Fibroblast of pulmonary artery (primary cell): Measurements from ENCODE around the gene MGAT5.

ENCODE experiments used
- DNase-seq: peaks from one replicate; pipeline ENCODE4 v3.0.0-alpha.2; 2010; ENCODE audit warnings: low read depth
- H3K4me3 ChIP-seq: replicated peaks from 2 replicates; pipeline ENCODE4 v1.5.1; 2011; ENCODE audit warnings: low read depth, mild to moderate bottlenecking, control low read depth, low read length, moderate library complexity
- TF ChIP-seq, protein P1 (sequence below): IDR thresholded peaks from 2 replicates; pipeline ENCODE4 v1.5.1; 2011; ENCODE audit warnings: mild to moderate bottlenecking, control low read depth, low read length, inconsistent platforms; ENCODE audit errors: missing control alignments

Gene MGAT5

DNA sequence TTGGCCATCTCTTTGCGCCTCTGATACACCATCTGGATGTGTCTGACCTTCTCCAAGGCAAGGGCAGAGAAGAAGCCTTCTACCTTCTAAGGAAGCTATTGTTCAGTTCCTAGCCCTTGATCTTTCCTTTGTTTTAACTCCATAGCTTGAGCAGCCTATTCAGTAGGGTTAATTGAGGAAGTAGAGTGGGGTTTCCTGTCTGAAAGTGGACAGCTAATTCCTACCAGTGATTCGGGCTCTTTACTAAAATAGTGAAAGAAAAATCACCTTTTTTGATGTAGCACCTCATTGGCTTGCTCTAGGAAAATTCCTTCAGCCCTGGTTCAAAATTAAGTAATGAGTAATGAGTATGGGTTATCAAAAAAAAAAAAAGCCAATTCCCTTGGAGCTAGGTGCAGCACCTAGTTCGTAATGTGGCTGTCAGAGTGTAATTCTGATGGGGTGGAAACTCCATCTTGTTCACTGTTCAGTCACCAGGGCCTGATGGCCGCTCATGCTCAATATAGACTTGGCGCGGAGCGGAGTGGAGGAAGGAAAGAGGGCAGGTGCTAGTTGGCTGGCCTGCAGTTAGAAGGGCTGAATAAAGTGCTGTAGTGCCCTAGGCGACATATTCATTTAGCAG lies 2.9 kb upstream of the MGAT5 start:
- TF ChIP-seq, protein P1, sequence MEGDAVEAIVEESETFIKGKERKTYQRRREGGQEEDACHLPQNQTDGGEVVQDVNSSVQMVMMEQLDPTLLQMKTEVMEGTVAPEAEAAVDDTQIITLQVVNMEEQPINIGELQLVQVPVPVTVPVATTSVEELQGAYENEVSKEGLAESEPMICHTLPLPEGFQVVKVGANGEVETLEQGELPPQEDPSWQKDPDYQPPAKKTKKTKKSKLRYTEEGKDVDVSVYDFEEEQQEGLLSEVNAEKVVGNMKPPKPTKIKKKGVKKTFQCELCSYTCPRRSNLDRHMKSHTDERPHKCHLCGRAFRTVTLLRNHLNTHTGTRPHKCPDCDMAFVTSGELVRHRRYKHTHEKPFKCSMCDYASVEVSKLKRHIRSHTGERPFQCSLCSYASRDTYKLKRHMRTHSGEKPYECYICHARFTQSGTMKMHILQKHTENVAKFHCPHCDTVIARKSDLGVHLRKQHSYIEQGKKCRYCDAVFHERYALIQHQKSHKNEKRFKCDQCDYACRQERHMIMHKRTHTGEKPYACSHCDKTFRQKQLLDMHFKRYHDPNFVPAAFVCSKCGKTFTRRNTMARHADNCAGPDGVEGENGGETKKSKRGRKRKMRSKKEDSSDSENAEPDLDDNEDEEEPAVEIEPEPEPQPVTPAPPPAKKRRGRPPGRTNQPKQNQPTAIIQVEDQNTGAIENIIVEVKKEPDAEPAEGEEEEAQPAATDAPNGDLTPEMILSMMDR, result no peak
- H3K4me3 ChIP-seq, result no peak overlapping the region
- no peak for DNase-seq

DNA sequence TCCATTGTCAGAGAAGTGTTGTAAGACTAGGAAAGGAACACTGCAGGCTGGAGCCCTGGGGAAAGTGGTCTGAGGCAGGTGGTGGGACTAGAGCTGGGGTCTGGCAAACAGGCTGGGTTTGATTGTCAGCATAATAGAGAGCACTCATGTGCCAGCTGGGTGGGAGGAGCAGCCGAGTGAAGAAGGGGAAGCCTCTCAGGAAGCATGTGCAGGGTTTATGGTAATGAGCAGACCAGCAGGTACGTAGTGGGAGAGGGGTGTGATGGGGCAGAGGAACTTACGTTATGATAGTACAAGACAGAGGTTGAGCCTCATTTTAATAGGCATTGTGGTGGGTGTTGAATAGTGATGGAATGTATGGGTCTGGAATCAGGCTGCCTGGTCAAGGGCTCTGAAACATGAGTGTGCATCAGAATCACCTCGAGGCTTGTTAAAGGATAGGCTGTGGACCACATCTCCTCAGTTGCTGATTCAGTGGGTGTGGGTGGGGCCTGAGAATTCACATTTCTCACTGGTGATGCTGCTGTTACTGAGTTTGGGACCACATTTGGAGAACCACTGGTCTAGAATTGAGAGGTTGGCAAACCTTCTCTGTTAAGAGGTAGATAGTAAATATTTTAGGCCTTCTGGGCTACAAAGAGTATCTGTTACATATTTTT lies 1.7 kb upstream of the MGAT5 start:
- TF ChIP-seq, protein P1, result no peak
- no peak overlapping the region for H3K4me3 ChIP-seq
- DNase-seq, result no peak

DNA sequence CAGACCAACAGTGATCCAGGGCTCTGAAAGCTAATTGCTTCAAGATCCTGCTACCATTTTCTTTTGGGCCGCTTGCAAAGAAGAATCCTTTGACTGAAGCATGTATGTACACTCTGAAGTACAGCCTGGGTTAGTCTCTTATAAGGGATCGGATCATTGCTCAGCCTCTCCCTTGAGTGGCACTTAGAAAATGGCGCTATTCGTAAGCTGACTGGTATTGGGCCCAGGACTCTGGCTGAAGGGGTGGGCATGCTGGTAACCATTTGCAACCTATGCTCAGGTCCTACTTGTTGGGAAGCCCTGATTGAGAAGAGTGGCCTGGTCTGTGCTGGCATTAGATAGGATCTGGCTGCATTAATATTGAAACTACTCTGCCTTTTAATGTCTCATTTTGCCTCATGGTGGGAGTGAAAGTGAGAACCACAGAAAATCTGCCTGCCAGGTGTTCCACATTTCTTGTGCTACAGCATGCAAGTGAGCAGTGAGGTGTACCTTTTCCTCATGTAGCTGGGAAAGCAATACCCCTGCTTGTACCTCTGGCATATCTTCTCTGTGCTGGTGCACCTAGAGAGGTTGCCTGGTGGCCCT lies 661 bp upstream of the MGAT5 start:
- H3K4me3 ChIP-seq, result no peak overlapping the region
- no peak for DNase-seq

DNA sequence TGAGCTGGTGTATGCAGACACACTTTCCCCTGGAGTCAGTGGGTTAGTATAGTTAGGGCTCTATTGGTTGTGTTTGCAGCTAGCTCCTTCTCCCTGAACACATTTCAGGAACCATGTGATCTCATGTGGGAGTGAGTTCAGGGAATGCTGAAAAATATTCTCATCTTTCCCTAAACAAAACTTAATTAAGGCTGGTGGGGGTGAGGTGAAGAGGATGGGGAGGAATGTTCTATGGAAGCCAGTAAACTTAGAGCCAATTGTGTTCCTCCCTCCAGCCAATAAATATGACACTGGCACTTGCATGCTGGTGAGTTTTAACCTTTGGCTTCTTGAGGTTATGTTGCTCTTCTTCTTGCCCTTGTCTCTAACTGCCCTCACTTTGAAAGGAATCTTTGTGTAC lies 952 bp downstream of the MGAT5 start:
- no peak overlapping the region for H3K4me3 ChIP-seq
- no peak for DNase-seq
- TF ChIP-seq, protein P1, result no peak

More for the DNA sequence above, 661 bp upstream of the MGAT5 start:
- TF ChIP-seq, protein P1, result no peak

DNA sequence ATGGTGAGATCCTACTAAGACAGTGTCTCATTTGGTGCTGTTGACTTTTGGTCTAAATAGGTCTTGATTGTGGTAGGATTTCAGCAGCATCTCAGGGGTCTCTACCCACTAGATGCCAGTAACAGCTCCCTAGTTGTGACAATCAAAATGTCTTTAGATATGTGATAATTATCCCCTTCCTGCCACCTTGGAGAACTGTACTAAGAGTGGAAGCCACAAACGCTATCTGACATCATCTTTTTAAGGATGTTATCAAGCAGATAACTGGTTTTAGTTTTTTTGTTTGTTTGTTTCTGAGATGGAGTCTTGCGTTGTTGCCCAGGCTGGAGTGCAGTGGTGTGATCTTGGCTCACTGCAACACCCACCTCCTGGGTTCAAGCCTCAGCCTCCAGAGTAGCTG lies 3.1 kb downstream of the MGAT5 start:
- TF ChIP-seq, protein P1, result no peak
- DNase-seq, result no peak
- no peak overlapping the region for H3K4me3 ChIP-seq

DNA sequence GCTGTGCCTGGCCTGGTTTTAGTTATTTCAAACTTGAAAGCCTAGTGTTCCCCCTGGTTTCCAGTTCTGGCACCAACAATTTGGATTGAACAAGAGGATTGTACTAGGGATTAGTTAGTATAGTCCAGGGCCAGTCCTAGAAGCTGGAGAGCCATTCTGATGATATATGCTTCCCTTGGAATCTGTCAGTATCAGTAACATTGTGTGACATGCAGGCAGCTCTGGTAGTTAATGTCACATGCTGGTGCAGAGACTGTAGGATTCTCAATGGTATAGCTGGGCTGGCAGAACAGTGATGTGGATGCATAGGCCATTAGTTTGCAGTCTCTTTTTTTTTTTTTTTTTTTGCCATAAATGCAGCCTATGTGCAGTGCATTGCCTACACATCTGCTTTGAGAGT lies 3.6 kb downstream of the MGAT5 start:
- TF ChIP-seq, protein P1, result no peak
- H3K4me3 ChIP-seq, result no peak overlapping the region
- DNase-seq, result no peak
